AG09319 (cell line): ENCODE data around the gene NTSR2.
A peak's percentile ranks its signal among the peaks of the same experiment; 100 is the strongest.

ENCODE experiments used
- DNase-seq: peaks from one replicate; pipeline ENCODE4 v3.0.0-alpha.2; 2010; ENCODE audit warnings: low read depth; ENCODE audit errors: extremely low read depth
- TF ChIP-seq, protein P1 (sequence below): IDR thresholded peaks from 2 replicates; pipeline ENCODE4 v1.5.1; 2011; ENCODE audit warnings: low read depth, mild to moderate bottlenecking, inconsistent platforms, low read length, moderate library complexity

NTSR2 gene

DNA sequence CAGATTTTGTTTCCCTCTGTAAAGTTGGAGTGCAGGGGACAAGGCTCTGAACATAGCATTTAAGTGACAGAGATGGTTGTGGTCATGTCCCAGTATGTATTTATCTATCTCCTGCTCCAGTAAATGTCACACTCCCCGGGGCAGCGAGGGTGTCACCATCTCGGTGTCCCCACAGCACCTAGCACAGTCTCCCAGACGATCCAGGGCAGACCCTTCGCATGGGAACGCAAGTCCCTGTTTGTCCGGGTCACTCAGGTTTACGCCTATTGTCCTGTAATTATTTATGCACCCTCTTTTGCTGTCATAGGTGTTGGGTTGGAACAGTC, 12.6 kb upstream of the NTSR2 start:
- TF ChIP-seq, protein P1, sequence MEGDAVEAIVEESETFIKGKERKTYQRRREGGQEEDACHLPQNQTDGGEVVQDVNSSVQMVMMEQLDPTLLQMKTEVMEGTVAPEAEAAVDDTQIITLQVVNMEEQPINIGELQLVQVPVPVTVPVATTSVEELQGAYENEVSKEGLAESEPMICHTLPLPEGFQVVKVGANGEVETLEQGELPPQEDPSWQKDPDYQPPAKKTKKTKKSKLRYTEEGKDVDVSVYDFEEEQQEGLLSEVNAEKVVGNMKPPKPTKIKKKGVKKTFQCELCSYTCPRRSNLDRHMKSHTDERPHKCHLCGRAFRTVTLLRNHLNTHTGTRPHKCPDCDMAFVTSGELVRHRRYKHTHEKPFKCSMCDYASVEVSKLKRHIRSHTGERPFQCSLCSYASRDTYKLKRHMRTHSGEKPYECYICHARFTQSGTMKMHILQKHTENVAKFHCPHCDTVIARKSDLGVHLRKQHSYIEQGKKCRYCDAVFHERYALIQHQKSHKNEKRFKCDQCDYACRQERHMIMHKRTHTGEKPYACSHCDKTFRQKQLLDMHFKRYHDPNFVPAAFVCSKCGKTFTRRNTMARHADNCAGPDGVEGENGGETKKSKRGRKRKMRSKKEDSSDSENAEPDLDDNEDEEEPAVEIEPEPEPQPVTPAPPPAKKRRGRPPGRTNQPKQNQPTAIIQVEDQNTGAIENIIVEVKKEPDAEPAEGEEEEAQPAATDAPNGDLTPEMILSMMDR = no peak
- DNase-seq = no peak

DNA sequence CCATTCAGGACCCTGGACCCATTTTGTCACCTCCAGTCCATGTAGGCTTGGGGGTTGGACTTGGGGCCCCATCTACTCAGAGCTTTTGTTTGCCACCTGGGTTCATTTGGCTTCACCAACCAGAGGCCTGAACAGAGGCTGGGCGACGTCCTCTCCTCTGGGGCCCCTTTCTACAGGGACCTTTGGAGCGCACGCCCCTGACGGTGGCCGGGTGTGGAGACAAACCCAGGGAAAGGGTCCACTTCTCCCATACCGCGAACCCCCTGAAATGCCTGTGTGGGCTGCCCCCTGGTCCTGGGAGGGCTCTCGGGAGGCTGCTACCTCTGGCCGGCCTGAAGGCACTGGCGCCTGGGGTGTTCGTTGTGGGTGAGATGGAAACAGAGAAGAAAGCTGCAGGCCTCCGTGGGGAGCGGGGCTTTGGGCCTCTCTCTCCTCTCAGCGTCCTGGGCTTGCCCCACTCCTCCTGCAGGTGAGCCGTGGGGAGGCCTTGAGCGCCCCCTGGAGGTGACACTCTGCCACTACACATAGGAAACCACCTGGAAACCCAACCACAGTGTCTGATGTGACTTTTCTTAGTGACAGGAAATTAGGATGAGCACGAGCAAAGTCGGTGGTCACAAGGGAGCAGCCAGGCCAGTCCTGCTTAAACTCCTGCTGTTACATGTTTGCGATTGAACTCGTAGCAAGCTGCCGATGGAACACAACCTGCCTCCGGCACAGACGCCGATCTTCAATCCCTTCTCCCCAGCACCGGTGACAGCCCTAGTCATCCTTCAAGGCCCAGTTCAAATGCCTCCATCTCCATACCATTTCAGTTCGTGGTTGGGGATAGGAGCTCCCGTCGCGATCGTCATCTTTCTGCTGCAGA, 12.0 kb upstream of the NTSR2 start:
- TF ChIP-seq, protein P1 = peak; percentile 70
- no peak for DNase-seq

DNA sequence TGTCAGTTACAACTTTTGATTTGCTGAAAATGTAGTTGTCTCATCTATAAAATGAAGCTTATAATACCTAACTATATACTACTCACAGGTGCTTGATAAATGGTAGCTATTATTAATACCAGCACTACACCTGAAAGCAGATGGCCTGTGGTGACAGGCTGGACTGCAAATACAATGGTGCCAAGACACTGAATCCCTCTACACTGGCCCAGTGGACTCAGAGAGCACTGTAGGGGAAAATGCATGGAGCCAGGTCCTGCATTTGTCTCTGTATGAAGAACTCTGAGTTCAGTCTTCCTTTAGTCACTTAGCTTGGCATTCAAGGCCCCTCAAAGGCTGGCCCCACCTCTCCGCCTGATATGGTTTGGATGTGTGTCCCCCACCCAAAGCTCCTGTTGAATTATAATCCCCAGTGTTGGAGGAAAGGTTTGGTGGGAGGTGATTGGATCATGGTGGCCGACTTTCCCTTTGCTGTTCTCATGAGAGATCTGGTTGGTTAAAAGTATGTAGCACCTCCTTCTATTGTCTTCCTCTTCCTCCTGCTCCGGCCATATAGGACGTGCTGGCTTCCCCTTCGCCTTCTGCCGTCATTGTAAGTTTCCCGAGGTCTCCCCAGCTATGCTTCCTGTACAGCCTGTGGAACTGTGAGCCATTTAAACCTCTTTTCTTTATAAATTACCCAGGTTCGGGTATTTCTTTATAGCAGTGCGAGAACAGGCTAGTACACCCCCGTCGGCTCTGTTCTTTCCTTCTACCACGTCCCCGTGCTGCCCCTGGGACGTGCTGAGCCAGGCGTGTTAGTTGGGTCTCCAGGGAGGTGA, 11.1 kb upstream of the NTSR2 start:
- DNase-seq = no peak
- TF ChIP-seq, protein P1 = no peak

DNA sequence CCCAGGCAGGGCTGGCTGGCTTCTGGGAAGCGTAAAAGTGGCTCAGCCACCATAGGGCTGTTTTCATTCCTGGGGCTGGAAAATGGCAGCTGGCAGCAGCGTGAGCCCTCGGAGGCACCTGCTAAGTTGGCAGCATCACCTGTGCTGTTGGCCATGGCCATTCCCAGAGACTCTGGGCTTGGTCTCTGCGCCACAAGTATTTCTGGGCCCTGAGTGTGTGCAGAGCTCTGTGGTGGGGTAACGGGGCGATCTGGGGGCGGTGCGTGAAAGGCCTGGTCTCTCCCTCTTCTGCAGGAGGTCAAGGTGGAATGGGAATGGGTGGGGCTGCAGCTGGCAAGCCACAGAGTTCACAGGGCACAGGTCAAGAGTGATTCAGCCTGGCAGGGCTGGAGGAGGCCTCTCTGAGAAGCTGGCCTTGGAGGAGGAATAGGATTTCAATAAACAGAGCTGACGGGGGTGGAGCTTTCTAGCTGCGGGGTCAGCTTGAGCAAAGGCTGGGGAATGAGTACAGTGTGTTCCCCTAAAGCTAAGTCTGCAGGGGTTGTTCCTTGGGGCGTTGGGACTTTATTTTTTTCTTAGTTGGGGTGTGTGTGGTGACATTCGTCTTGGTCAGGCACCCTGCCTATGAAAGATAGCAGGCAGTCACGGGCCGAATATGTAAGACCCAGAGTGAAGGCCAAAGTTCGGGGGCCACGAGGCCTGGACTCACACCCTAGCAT, 10.3 kb upstream of the NTSR2 start:
- TF ChIP-seq, protein P1 = no peak

DNA sequence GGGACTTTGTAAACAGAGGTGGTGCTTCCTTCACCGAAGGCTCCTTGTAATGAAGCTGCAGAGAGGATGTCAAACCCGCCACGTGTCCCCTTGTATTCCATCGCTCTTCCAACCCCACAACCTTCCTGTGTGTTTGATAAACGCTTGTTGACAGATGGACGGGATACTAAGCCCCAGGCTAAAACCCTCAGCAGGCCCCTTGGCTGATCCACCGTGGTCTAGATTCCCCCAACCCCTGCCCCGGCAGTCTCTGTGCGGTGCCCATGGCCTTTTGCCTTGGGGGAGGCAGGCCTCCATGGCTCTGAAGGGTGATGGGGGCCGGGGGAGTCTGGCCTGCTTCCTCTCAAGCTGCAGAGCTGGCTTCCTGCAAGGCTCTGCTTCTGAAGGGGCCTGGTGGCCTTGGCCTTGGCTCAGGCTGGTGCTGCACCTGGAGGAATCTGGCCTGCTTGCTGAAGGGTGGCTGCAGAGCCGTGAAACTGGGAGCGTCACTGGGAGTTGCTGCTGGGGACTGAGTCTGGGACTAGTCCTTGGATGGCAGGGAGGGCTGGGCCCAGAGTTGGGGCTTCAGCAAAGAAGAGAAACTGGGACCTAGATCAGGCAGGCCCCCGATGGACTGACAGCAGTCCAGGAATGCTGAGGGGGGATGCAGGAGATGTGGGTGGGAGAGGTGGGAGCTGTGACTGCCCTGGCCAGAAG, 9.6 kb upstream of the NTSR2 start:
- TF ChIP-seq, protein P1 = no peak
- no peak for DNase-seq

More for the DNA sequence above, 10.3 kb upstream of the NTSR2 start:
- no peak for DNase-seq

DNA sequence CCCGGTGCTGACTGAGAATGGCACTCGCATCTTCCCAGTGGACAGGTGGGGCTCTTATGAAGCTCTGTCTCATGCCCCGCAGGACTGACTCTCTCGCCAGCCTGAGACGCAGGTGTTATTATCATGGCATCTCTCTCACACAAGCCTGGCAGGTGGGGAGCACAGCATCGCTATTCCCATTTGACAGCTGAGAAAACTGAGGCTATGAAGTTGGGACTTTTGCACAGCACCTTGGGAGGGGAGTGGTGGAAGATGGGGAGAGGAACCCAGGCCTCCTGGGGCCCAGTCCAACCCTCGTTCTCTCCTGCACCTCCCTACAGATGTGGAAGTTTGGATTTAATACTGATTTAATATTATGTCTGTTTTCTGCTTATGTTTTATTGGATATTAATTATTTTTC, 9.0 kb upstream of the NTSR2 start:
- TF ChIP-seq, protein P1 = no peak
- no peak for DNase-seq
